Brain microvascular endothelial cell (primary cell): Measurements from ENCODE around the gene COL12A1.
"Not testable (repeated sequence)": the region's sequence is repeated elsewhere in the genome, so short reads cannot be mapped to it uniquely, and the experiment has no call there.

Experiments used
- DNase-seq: peaks from one replicate; pipeline ENCODE4 v3.0.0-alpha.2; 2020
- H3K27ac ChIP-seq: fragments of 250-450 bp; sonication (Bioruptor Pico); 2 replicates; pipeline ENCODE4 v1.5.1; 2020; ENCODE audit warnings: mild to moderate bottlenecking, moderate library complexity
- H3K27me3 ChIP-seq: fragments of 250-450 bp; sonication (Bioruptor Pico); replicated peaks from 2 replicates; pipeline ENCODE4 v1.5.1; 2020; ENCODE audit warnings: mild to moderate bottlenecking
- H3K36me3 ChIP-seq: fragments of 250-450 bp; sonication (Bioruptor Pico); replicated peaks from 2 replicates; pipeline ENCODE4 v1.5.1; 2020; ENCODE audit warnings: mild to moderate bottlenecking
- H3K4me3 ChIP-seq: 2 replicates; pipeline ENCODE4 v1.5.1; 2011; ENCODE audit warnings: low read depth, mild to moderate bottlenecking, control low read depth, low read length, moderate library complexity
- in situ Hi-C: cut with HindIII; loops from 2 replicates; pipeline ENCODE4 v1.10.0; 2017; ENCODE audit warnings: low sequenced_read_pairs, low pct_ligation_motif_present
- TF ChIP-seq, protein P1 (sequence below): IDR thresholded peaks from 2 replicates; pipeline ENCODE4 v1.5.1; 2011; ENCODE audit warnings: low read depth, mild to moderate bottlenecking, moderate library complexity, low read length, control low read depth, inconsistent platforms; ENCODE audit errors: missing control alignments

COL12A1 gene

DNA sequence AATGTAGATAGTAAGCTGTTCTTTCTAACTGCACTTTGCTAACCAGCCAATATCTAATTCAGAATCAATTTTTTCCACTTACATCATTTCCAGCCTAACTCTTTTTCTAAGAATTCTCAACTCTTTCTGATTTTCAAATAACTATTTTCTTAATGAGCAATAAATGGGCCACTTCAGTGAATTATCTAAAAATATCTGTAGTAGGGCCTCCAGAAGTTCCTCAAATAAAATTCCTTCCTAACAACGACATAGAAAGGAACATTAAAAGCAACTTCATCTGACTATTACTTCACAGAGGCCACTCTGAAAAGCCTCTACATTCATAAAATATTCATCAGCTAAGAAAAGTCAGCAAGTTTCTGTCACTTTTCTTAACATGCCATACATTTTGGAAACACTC, 4.8 kb downstream of the COL12A1 start:
- no peaks in the 10 kb centered on the region for H3K36me3 ChIP-seq
- no peak overlapping the region for H3K27ac ChIP-seq
- no peak for DNase-seq
- H3K27me3 ChIP-seq = no peaks in the 10 kb centered on the region
- H3K4me3 ChIP-seq = no peak overlapping the region
- in situ Hi-C loops = no loop called here
- TF ChIP-seq, protein P1, sequence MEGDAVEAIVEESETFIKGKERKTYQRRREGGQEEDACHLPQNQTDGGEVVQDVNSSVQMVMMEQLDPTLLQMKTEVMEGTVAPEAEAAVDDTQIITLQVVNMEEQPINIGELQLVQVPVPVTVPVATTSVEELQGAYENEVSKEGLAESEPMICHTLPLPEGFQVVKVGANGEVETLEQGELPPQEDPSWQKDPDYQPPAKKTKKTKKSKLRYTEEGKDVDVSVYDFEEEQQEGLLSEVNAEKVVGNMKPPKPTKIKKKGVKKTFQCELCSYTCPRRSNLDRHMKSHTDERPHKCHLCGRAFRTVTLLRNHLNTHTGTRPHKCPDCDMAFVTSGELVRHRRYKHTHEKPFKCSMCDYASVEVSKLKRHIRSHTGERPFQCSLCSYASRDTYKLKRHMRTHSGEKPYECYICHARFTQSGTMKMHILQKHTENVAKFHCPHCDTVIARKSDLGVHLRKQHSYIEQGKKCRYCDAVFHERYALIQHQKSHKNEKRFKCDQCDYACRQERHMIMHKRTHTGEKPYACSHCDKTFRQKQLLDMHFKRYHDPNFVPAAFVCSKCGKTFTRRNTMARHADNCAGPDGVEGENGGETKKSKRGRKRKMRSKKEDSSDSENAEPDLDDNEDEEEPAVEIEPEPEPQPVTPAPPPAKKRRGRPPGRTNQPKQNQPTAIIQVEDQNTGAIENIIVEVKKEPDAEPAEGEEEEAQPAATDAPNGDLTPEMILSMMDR = no peak

DNA sequence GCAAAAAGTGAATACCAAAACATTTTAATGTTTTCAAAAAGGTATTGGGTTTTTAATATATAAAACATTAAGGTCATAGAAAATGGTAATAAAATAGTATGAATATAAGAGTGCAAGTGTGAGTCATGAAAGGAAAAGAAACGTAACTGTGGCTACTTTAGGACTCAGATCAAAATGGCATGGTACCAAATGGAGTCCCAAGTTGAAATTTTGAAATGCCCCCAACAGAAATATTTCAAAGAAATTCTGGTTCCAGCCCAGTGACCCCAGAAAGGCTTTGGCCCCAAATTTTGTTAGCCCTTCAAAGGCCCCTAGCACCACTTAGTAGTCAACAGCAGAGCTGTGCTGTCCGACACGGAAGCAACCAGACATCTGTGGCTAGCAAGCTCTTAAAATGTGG, 6.0 kb downstream of the COL12A1 start:
- no peak for DNase-seq
- no peaks in the 10 kb centered on the region for H3K27me3 ChIP-seq

DNA sequence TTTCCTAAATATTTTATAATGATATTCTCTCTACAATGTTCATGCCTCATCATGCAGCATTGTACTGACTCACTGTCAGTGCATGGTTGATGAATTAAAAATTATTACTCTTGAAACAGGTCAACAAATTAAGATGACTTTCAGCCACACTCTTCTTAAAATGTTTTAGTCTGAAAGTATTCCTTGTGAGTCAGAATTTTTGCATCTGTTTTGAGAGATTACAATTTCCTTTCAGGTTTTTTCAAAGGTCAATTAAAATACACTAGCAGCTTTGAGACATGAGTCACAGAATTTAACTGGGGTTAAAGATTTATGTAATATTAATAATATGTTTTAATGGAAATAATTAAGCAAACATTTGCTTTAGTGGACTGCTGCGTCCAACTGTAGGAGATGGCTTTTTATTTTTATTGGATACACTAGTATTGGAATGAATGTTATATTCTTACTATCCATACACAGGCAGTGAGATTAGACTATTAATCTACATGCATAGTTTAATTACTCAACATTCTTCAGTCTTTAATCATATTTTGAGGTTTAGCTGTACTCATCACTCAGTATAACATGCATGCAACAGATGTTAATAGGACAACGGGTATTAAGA, 9.7 kb downstream of the COL12A1 start:
- Histone ChIP-seq H3K36me3 (peaks cover 6% of the 10 kb centered on the region), H3K27ac (peak overlapping the region; percentile 59), H3K27me3 (no peaks in the 10 kb centered on the region), H3K4me3 (no peak overlapping the region)
- peak; percentile 15 for DNase-seq
- in situ Hi-C loops = no loop called here
- TF ChIP-seq, protein P1 = no peak

More for the DNA sequence above, 6.0 kb downstream of the COL12A1 start:
- no peaks in the 10 kb centered on the region for H3K36me3 ChIP-seq
- H3K27ac ChIP-seq = no peak overlapping the region
- TF ChIP-seq, protein P1 = no peak
- no peak overlapping the region for H3K4me3 ChIP-seq
- in situ Hi-C loops = no loop called here

DNA sequence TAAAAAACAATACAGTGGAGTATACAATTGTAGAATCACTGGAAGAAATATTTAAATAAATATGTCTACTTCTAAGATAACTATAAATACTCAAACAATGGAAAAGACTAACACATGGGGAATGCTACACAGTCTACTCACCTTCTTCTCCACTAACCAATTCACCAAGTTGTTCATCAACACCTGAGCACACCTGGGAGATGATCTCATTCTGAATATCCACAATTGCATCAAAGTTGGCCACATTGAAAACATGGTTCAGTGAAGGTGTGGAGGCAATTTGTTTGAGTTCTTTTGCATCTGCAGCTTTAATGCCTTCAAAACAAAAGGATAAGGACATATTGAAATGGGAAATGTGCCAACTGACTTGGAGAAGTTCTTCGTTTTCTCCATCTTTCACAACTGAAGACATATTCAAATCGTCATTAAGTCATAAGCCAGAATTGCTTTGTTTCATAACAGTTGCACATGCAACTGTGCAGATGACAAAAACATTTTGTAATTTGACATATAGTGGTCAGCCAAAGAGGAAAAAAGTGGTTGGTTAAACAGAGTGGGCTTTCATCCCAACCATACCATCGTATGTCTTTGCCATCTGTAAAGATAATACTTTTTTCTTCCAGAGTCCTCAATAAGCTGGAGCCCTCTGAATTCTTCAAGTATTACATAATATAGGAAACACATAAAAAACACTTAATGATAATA, 17.5 kb downstream of the COL12A1 start:
- no peak overlapping the region for H3K4me3 ChIP-seq
- in situ Hi-C loops = no loop called here
- H3K27me3 ChIP-seq = no peaks in the 10 kb centered on the region
- H3K36me3 ChIP-seq = peaks cover 6% of the 10 kb centered on the region
- H3K27ac ChIP-seq = no peak overlapping the region
- TF ChIP-seq, protein P1 = no peak
- no peak for DNase-seq

DNA sequence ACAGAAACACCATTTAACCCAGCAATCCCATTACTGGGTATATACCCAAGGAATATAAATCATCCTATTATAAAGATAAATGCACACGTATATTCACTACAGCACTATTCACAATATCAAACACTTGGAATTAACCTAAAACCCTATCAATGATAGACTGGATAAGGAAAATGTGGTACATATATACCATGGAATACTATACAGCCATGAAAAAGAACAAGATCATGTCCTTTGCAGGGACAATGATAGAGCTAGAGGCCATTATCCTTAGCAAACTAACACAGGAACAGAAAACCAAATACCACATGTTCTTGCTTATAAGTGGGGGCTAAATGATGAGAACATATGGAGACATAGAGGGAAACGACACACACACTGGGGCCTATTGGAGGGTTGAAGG, 19.3 kb downstream of the COL12A1 start:
- in situ Hi-C loops, H3K4me3 ChIP-seq, H3K27me3 ChIP-seq, DNase-seq, H3K27ac ChIP-seq, H3K36me3 ChIP-seq: not testable (repeated sequence)

DNA sequence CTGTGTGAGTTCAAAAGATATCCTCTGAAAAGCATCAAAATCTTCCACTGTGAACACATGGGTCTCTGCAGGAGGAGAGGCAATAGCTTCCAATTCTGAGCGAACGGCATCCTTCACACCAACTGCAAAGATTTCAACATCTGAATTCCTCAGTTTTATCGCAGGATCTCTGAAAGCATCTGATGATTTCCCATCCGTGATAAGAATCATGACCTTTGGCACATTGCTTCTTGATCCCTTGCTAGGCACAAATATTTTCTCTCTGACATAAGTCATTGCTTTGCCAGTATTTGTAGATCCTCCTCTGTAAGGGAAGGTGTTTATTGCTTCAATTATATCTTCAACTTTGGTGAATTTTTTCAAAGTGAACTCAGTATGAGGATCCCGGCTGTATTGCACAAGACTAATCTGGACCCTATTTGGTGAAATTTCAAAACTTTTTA, 22.7 kb downstream of the COL12A1 start:
- Histone ChIP-seq H3K4me3 (no peak overlapping the region), H3K27ac (no peak overlapping the region), H3K27me3 (no peaks in the 10 kb centered on the region), H3K36me3 (peaks cover 11% of the 10 kb centered on the region)
- in situ Hi-C loops = no loop called here
- DNase-seq = peak; percentile 58
- TF ChIP-seq, protein P1 = no peak
